ENCODE data around the gene MRGPRG.

Gene MRGPRG

GRCh38 chr11:3206922-3207204 lies 11.8 kb downstream of the MRGPRG start:
- no peak for DNase-seq (ENCODE audit: low spot score)

- no peak for DNase-seq (ENCODE audit: low spot score)
Observed at GRCh38 chr11:3206156-3206921, 12.3 kb downstream of the MRGPRG start.

GRCh38 chr11:3205261-3206155 lies 13.1 kb downstream of the MRGPRG start:
- peak; percentile 22 for DNase-seq (ENCODE audit: low spot score)

GRCh38 chr11:3204141-3205015 lies 14.2 kb downstream of the MRGPRG start:
- DNase-seq (ENCODE audit: low spot score) = no peak

- no peak for DNase-seq (ENCODE audit: low spot score)
Observed at GRCh38 chr11:3203221-3204043, 15.2 kb downstream of the MRGPRG start.

GRCh38 chr11:3202759-3203158 lies 15.9 kb downstream of the MRGPRG start:
- DNase-seq (ENCODE audit: low spot score) = no peak

- DNase-seq (ENCODE audit: low spot score) = no peak
Observed at GRCh38 chr11:3202305-3202704, 16.3 kb downstream of the MRGPRG start.

GRCh38 chr11:3201677-3202181 lies 16.9 kb downstream of the MRGPRG start:
- DNase-seq (ENCODE audit: low spot score) = no peak

- DNase-seq (ENCODE audit: low spot score) = no peak
Observed at GRCh38 chr11:3201112-3201581, 17.5 kb downstream of the MRGPRG start.

GRCh38 chr11:3200388-3201111 lies 18.1 kb downstream of the MRGPRG start:
- DNase-seq (ENCODE audit: low spot score) = no peak

GRCh38 chr11:3199537-3200295 lies 18.9 kb downstream of the MRGPRG start:
- no peak for DNase-seq (ENCODE audit: low spot score)

- DNase-seq (ENCODE audit: low spot score) = no peak
Observed at GRCh38 chr11:3198815-3199214, 19.8 kb downstream of the MRGPRG start.

- DNase-seq (ENCODE audit: low spot score) = no peak
Observed at GRCh38 chr11:3197878-3198528, 20.6 kb downstream of the MRGPRG start.

- no peak for DNase-seq (ENCODE audit: low spot score)
Observed at GRCh38 chr11:3197044-3197695, 21.4 kb downstream of the MRGPRG start.

GRCh38 chr11:3196161-3197043 lies 22.2 kb downstream of the MRGPRG start:
- DNase-seq (ENCODE audit: low spot score) = no peak

- no peak for DNase-seq (ENCODE audit: low spot score)
Observed at GRCh38 chr11:3195251-3196160, 23.1 kb downstream of the MRGPRG start.
